Liver (tissue), 3 donors: ENCODE data around the gene PRKAR1B.

ENCODE experiments used
- EGR1 ChIP-seq, 2 donors: IDR thresholded peaks; 2 replicates each; pipeline ENCODE4 v1.6.1; 2016 to 2018; ENCODE audit warnings: antibody characterized with exemption in 2 of 2, low read depth in 2 of 2
- RAD21 ChIP-seq, 2 donors: IDR thresholded peaks; 2 replicates each; pipeline ENCODE4 v1.6.1; 2016; ENCODE audit warnings: antibody characterized with exemption in 2 of 2, mild to moderate bottlenecking in 2 of 2
- RXRA ChIP-seq, 2 donors: IDR thresholded peaks; 2 replicates each; pipeline ENCODE4 v1.6.1; 2017 to 2018; ENCODE audit warnings: antibody characterized with exemption in 2 of 2, mild to moderate bottlenecking in 1 of 2
- SP1 ChIP-seq: IDR thresholded peaks from 2 replicates; pipeline ENCODE4 v1.6.1; 2018; ENCODE audit warnings: antibody characterized with exemption, mild to moderate bottlenecking
- TAF1 ChIP-seq: conservative IDR thresholded peaks from 2 replicates; pipeline ENCODE4 v1.6.1; 2016; ENCODE audit warnings: antibody characterized with exemption, mild to moderate bottlenecking
- YY1 ChIP-seq: IDR thresholded peaks from 2 replicates; pipeline ENCODE4 v1.6.1; 2016; ENCODE audit warnings: antibody characterized with exemption, mild to moderate bottlenecking
- TF ChIP-seq, protein P1 (sequence below): fragments of 150-350 bp; IDR thresholded peaks from 2 replicates; pipeline ENCODE4 v1.5.1; 2017; ENCODE audit warnings: improper control_type of control experiment, low read depth, low read length; ENCODE audit not compliant: missing input control
- TF ChIP-seq, protein P2 (sequence below): IDR thresholded peaks from 2 replicates; pipeline ENCODE4 v1.6.1; 2016; ENCODE audit warnings: antibody characterized with exemption
- TF ChIP-seq, protein P3 (sequence below): IDR thresholded peaks from 2 replicates; pipeline ENCODE4 v1.6.1; 2016; ENCODE audit warnings: antibody characterized with exemption
- TF ChIP-seq, protein P4 (sequence below): IDR thresholded peaks from 2 replicates; pipeline ENCODE4 v1.6.1; 2016; ENCODE audit warnings: antibody characterized with exemption, mild to moderate bottlenecking
- donor health status: healthy.
- donor health status: healthy.

DNA sequence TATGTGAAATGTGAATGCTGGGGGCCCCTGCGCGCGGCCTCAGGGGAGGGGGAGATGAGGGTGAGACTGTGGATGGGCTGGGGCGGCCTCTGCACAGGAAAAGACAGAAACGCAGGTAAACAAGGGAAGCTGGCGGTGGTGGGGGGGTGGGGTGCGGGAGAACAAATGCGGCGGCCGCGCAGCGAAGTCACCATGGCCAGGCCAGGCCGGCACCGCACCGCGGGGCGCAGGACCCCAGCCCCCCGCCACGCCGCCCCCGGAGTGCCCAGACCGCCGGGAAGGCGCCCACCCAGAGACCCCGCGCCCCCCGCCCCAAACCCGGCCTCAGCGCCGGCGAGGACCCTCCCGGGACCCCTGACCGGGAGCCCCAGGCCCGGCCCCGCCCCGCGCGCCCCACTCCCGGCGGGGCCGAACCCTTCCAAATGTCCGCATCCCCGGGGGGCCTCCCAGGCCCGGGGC is 15.1 kb downstream of the PRKAR1B start:
- TF ChIP-seq, protein P1, sequence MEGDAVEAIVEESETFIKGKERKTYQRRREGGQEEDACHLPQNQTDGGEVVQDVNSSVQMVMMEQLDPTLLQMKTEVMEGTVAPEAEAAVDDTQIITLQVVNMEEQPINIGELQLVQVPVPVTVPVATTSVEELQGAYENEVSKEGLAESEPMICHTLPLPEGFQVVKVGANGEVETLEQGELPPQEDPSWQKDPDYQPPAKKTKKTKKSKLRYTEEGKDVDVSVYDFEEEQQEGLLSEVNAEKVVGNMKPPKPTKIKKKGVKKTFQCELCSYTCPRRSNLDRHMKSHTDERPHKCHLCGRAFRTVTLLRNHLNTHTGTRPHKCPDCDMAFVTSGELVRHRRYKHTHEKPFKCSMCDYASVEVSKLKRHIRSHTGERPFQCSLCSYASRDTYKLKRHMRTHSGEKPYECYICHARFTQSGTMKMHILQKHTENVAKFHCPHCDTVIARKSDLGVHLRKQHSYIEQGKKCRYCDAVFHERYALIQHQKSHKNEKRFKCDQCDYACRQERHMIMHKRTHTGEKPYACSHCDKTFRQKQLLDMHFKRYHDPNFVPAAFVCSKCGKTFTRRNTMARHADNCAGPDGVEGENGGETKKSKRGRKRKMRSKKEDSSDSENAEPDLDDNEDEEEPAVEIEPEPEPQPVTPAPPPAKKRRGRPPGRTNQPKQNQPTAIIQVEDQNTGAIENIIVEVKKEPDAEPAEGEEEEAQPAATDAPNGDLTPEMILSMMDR: no peak
- TF ChIP-seq EGR1 (IDR thresholded peaks at IDR 0.05; ENCODE audit: low read depth in 2 of 2) (no peak), TAF1 (no peak), RAD21 (IDR thresholded peaks at IDR 0.05) (no peak), RXRA (IDR thresholded peaks at IDR 0.05) (no peak), YY1 (no peak), SP1 (no peak)
- TF ChIP-seq, protein P2, sequence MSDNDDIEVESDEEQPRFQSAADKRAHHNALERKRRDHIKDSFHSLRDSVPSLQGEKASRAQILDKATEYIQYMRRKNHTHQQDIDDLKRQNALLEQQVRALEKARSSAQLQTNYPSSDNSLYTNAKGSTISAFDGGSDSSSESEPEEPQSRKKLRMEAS: no peak
- TF ChIP-seq, protein P3, sequence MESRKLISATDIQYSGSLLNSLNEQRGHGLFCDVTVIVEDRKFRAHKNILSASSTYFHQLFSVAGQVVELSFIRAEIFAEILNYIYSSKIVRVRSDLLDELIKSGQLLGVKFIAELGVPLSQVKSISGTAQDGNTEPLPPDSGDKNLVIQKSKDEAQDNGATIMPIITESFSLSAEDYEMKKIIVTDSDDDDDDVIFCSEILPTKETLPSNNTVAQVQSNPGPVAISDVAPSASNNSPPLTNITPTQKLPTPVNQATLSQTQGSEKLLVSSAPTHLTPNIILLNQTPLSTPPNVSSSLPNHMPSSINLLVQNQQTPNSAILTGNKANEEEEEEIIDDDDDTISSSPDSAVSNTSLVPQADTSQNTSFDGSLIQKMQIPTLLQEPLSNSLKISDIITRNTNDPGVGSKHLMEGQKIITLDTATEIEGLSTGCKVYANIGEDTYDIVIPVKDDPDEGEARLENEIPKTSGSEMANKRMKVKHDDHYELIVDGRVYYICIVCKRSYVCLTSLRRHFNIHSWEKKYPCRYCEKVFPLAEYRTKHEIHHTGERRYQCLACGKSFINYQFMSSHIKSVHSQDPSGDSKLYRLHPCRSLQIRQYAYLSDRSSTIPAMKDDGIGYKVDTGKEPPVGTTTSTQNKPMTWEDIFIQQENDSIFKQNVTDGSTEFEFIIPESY: no peak
- TF ChIP-seq, protein P4, sequence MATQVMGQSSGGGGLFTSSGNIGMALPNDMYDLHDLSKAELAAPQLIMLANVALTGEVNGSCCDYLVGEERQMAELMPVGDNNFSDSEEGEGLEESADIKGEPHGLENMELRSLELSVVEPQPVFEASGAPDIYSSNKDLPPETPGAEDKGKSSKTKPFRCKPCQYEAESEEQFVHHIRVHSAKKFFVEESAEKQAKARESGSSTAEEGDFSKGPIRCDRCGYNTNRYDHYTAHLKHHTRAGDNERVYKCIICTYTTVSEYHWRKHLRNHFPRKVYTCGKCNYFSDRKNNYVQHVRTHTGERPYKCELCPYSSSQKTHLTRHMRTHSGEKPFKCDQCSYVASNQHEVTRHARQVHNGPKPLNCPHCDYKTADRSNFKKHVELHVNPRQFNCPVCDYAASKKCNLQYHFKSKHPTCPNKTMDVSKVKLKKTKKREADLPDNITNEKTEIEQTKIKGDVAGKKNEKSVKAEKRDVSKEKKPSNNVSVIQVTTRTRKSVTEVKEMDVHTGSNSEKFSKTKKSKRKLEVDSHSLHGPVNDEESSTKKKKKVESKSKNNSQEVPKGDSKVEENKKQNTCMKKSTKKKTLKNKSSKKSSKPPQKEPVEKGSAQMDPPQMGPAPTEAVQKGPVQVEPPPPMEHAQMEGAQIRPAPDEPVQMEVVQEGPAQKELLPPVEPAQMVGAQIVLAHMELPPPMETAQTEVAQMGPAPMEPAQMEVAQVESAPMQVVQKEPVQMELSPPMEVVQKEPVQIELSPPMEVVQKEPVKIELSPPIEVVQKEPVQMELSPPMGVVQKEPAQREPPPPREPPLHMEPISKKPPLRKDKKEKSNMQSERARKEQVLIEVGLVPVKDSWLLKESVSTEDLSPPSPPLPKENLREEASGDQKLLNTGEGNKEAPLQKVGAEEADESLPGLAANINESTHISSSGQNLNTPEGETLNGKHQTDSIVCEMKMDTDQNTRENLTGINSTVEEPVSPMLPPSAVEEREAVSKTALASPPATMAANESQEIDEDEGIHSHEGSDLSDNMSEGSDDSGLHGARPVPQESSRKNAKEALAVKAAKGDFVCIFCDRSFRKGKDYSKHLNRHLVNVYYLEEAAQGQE: no peak
